RWPE1 (cell line): Measurements from ENCODE around the gene DCTD.

Experiments used
- CTCF ChIA-PET: fragments of 350-600 bp; sonication (Branson Sonifier 250); formaldehyde crosslinking; extraction: SDS; loops from one replicate; lab custom pipeline; 2021; lab: Yijun Ruan, JAX
- POLR2A ChIA-PET: fragments of 400-600 bp; formaldehyde crosslinking; extraction: SDS; loops from one replicate; lab custom pipeline; 2020; ENCODE audit warnings: antibody characterized with exemption; ENCODE audit not compliant: low non-redundant PET; lab: Yijun Ruan, JAX
- DNase-seq: peaks from one replicate; pipeline ENCODE4 v3.0.0; 2012; ENCODE audit warnings: low spot score
- H3K27ac ChIP-seq: fragments of 450-650 bp; 2 replicates; pipeline ENCODE4 v1.5.1; 2017
- CTCF ChIP-seq: fragments of 450-650 bp; conservative IDR thresholded peaks from 2 replicates; pipeline ENCODE4 v1.5.1; 2017; ENCODE audit warnings: low read depth, mild to moderate bottlenecking

DCTD gene

DNA sequence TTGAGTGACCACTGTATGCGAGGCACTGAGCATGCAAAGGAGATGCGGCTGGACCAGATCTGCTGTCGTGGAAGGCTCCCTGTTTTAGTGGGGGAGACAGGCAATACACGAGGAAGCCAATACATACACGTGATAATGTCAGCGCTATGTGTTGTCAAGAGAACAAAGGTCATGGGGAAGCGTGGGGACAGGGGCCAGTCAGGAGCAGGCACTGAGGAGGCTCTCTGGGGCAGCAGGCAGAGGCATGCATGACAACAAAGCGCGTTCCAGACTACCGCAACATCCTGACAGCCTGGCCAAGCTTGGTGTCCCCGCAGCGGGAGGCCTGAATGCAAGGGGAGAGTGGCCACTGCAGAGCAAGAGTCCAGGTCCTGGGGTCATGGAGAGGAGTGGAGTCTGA, 61.9 kb downstream of the DCTD start:
- POLR2A ChIA-PET, result no interaction called here
- no peak for TF ChIP-seq CTCF
- CTCF ChIA-PET, result no interaction called here
- no peak overlapping the region for H3K27ac ChIP-seq
- DNase-seq, result no peak

GRCh38 chr4:182854466-182854865, 62.7 kb downstream of the DCTD start:
- no peak overlapping the region for H3K27ac ChIP-seq
- ChIA-PET CTCF (no interaction called here), POLR2A (no interaction called here)
- no peak for DNase-seq
- no peak for TF ChIP-seq CTCF

GRCh38 chr4:182853731-182854330, 63.4 kb downstream of the DCTD start:
- POLR2A ChIA-PET, result no interaction called here
- DNase-seq, result no peak
- TF ChIP-seq CTCF, result no peak
- CTCF ChIA-PET, result no interaction called here
- H3K27ac ChIP-seq, result no peak overlapping the region

DNA sequence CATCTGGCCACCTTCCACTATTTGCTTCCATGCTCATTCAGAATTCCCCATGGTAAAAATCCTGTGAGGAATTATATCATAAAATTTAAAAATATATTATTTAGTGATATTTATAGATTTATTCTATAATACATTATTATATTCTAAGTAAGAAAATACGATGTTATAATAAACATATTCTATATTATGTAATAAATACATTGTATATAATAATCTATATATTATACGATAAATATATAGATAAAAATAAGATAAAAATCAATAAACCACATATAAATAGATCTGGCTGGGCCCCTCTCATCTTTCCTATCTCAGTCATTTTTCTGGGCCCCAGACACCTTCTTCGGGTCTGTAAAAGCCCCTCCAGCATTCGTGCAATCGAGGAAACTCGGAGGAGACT, 68.5 kb downstream of the DCTD start:
- no peak for DNase-seq
- POLR2A ChIA-PET, result no interaction called here
- no peak overlapping the region for H3K27ac ChIP-seq
- CTCF ChIA-PET, result no interaction called here
- TF ChIP-seq CTCF, result no peak

- ChIA-PET CTCF (interaction anchor here (0.5 kb wide), 1 partner anchor 1286 kb away, joined by 3 read pairs; no protein-coding TSS in a partner anchor), POLR2A (no interaction called here)
- DNase-seq, result no peak
- TF ChIP-seq CTCF, result no peak
- no peak overlapping the region for H3K27ac ChIP-seq
Measured at GRCh38 chr4:182847576-182848450, 69.4 kb downstream of the DCTD start.

DNA sequence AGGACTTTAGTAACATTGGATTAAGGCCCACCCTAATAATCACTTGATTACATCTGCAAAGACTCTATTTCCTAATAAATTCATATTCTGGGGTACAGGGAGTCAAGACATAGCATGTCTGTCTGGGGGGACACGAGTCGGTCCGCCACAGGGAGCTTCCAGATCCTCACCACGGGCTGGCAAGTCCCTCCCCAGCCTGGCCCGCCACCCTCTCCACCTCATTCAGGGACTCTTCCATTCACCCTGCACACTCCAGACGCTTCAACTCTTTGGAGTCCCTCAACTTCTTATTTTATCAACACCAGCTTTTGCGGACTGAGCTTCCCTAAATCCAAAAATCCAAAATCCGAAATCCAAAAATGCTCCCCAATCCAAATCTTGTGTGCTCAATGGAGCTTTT, 71.2 kb downstream of the DCTD start:
- ChIA-PET POLR2A (no interaction called here), CTCF (no interaction called here)
- DNase-seq, result no peak
- no peak overlapping the region for H3K27ac ChIP-seq
- no peak for TF ChIP-seq CTCF
